Testis (tissue), 2 donors: Measurements from ENCODE around the gene SPATA25.

Experiments used
- CTCF ChIP-seq, 3 experiments: fragments of 450-650 bp in 2 of 3; fragments of 200-600 bp in 1 of 3; sonication (generic) in 1 of 3; IDR thresholded peaks; one replicate each; pipeline ENCODE4 v1.5.1; 2016 to 2019; ENCODE audit warnings: antibody characterized with exemption in 3 of 3, mild to moderate bottlenecking in 2 of 3, moderate library complexity in 1 of 3
- POLR2A ChIP-seq: fragments of 450-650 bp; IDR thresholded peaks from one replicate; pipeline ENCODE4 v1.6.1; 2017; ENCODE audit warnings: antibody characterized with exemption, mild to moderate bottlenecking, moderate library complexity

- TF ChIP-seq CTCF (IDR thresholded peaks at IDR 0.05) (no peak), POLR2A (no peak)
Measured at GRCh38 chr20:45920462-45921336, 33.3 kb upstream of the SPATA25 start.
